Limb (tissue), 2 donors: ENCODE results near the gene DEAF1.
"Not testable (repeated sequence)": the region's sequence is repeated elsewhere in the genome, so short reads cannot be mapped to it uniquely, and the experiment has no call there.

Source experiments
- DNase-seq, 2 donors: peaks; one replicate each; pipeline ENCODE4 v3.0.0-alpha.2; 2016; ENCODE audit errors: extremely low spot score in 2 of 2

DEAF1 gene, protein sequence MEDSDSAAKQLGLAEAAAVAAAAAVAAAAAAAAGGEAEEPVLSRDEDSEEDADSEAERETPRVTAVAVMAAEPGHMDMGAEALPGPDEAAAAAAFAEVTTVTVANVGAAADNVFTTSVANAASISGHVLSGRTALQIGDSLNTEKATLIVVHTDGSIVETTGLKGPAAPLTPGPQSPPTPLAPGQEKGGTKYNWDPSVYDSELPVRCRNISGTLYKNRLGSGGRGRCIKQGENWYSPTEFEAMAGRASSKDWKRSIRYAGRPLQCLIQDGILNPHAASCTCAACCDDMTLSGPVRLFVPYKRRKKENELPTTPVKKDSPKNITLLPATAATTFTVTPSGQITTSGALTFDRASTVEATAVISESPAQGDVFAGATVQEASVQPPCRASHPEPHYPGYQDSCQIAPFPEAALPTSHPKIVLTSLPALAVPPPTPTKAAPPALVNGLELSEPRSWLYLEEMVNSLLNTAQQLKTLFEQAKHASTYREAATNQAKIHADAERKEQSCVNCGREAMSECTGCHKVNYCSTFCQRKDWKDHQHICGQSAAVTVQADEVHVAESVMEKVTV

DNA sequence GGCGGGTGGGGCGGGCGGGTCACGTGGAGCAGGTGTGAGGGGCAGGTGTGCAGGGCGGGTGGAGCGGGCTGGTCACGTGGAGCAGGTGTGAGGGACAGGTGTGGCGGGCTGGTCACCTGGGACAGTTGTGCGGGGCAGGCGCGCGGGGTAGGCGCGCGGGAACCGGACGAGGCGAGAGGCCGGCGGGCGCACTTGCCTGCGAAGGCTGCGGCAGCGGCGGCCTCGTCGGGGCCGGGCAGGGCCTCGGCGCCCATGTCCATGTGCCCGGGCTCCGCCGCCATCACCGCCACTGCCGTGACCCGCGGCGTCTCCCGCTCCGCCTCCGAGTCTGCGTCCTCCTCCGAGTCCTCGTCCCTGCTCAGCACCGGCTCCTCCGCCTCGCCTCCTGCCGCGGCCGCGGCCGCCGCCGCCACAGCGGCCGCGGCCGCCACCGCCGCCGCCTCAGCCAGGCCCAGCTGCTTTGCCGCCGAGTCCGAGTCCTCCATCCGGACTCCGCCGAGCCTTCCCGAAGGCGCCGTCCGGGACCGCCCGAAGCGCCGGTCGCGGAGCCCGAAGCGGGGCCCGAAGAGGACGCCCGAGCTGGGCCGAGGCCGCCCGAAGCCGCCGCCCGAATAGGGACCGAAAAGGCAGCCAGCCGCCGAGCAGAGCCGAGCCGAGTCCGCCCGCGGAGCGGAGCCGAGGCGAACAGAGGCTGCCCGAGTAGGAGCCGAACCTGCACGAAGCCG is at the start of gene DEAF1:
DEAF1 (minus strand) TSS at position 660 of the 725 bp plus-strand sequence; CDS start at position 485, 175 bp downstream.
- peak; percentile 99 for DNase-seq

DNA sequence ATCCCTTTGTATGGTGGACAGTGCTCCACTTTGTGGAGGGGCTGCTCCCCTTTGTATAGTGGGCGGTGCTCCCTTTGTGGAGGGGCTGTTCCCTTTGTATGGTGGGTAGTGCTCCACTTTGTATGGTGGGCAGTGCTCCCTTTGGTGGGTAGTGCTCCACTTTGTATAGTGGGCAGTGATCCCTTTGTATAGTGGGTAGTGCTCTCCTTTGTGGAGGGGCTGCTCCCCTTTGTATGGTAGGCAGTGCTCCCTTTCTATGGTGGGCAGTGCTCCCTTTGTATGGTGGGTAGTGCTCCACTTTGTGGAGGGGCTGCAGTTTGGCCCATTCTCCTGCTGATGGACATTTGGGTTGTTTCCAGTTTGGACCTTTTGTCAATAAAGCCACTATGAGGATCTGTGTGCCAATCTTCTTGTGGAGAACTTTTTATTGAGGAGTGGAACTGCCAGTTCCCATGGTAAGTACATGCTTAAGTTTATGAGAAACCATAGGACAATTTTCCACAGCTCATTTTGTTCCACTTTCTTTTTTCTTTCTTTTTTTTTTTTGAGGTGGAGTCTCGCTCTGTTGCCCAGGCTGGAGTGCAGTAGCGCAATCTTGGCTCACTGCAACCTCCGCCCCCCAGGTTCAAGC is 47.7 kb upstream of the DEAF1 start:
- no peak for DNase-seq

DNA sequence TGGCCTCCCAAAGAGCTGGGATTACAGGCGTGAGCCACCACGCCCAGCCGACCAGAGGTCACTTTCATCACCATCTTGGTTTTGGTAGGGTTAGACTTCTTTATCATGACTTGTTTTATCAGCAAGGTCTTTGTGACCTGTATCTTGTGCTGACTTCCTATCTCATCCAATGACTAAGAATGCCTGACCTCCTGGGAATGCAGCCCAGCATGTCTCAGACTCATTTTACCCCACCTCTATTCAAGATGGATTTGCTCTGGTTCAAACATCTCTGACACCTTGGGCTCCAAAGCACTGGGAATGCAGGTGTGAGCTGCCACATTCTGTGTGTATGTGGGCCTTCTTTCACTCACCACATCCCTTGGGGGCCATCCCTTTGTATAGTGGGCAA is 47.1 kb upstream of the DEAF1 start:
- no peak for DNase-seq

DNA sequence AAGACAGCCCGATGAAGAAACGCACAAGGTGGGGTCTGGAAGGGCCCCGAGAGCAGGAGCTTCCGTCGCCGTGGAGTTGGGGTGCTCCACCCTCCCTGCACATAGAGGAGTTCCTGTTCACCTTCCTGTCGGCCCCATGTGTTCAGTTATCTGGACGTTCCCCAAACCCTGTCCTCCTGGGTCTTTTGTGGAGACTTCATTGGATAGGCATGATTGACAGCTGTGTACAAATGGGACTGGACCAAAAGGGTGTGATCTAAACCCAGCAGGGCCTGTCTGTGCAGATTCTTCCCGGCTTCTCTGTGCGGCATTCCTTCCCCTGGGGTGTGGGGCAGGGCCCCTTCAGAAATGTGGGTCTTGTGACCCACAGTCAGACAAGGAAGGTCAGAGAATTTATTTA is 42.9 kb upstream of the DEAF1 start:
- DNase-seq, result not testable (repeated sequence)

DNA sequence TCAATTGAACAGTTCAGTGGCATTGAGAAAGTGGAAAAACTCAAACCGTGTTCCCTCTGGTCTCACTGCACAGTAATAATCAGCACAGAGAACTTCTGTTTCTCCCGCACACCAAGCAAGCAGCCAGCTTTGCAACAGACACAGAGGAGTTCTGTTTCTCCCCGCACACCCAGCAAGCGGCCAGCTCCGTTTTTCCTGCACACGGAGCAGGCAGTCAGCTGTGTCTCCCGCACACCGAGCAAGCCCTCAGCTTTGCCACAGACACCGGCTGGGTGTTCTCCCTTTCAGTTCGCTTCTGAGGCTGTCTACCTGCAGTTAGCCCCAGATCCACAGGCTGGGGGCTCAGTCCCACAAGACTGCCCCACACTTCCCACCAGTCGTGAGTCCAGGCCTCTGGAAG is 42.3 kb upstream of the DEAF1 start:
- DNase-seq, result no peak

DNA sequence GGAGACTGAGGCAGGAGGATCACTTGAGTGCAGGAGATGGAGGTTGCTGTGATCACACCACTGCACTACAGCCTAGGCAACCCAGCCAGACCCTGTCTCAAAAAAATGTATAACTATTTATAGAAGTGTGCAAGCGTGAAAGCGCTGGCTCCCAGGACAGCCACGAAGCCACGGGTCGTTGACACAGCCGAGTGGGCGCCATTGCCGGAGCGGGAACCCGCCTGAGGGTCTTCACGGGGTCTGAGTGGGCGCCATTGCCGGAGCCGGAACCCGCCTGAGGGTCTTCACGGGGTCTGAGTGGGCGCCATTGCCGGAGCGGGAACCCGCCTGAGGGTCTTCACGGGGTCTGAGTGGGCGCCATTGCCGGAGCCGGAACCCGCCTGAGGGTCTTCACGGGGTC is 39.5 kb upstream of the DEAF1 start:
- not testable (repeated sequence) for DNase-seq

DNA sequence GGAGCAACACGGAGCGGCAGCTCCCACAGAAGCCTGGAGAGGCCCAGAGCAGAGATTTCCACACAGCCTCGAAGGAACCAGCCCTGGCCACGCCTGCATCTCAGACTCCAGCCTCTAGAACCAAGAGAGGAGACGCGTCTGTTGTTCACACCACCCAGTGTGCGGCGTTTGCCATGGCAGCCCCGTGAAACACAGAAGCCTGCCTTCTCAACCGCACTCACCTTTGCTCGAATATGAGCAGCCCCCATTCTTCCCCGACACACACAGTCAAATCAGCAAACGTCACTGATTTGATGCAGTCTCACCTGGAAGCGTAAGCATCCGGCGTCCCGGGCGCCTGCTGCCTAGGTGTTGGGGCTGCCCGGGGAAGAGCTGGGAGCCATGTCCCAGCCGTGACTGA is 38.0 kb upstream of the DEAF1 start:
- DNase-seq, result no peak

DNA sequence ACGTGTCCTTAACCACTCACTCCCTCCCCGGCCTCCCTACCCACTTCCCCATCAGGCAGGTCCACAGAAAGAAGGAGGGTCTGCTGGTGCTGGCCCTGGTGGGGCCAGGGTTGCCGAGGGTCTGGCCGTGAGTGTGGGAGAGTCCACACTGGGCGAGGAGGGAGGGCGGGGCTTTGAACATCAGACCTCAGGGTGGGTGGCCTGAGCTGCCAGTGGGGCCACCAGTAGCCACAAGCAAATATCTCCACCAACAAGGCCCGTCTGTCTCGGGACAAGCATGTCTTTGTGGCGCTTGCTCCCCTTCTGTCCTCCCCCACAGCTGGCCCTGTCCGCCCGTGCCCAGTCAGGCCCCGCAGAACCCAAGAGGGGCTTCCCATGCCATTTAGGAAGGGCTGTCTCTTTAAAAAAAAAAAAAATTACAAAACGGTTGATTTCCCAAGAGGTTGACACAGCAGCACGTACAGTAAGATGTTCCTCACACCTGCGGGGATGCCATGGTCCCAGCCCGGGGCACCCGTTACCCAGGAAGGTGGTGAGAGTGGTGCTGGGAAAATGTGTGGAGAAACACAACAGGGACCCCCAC is 34.6 kb upstream of the DEAF1 start:
- peak in 1 of 2 donors; percentile 52 for DNase-seq

DNA sequence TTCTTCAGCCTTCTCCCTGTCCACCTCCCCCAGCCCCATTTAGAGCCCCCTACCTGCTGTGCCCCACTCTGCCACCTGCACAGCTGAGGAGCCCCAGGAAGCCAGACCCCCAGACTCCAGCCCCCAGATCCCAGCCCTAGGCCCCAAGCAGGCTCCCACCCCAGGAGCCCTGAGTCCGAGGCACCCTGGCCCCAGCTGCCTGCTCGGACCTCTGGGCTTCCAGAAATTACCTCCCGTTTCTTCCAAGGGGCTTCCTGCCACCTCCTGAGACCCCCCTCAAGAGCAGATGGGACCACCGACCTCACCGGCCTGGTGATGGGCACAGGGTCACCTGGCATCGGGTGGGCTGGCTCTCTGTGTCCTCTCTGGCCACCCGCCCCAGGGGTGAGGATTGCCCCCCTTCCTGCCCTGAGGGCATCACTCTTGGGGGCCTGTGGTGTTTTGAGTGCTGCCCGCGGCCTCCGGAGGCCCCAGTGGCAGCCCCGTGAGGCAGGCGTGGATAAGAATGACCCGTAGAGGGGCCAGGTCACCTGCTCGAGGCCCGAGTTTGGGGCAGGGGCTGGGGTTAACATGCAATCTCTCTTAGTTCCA is 34.0 kb upstream of the DEAF1 start:
- DNase-seq, result no peak

DNA sequence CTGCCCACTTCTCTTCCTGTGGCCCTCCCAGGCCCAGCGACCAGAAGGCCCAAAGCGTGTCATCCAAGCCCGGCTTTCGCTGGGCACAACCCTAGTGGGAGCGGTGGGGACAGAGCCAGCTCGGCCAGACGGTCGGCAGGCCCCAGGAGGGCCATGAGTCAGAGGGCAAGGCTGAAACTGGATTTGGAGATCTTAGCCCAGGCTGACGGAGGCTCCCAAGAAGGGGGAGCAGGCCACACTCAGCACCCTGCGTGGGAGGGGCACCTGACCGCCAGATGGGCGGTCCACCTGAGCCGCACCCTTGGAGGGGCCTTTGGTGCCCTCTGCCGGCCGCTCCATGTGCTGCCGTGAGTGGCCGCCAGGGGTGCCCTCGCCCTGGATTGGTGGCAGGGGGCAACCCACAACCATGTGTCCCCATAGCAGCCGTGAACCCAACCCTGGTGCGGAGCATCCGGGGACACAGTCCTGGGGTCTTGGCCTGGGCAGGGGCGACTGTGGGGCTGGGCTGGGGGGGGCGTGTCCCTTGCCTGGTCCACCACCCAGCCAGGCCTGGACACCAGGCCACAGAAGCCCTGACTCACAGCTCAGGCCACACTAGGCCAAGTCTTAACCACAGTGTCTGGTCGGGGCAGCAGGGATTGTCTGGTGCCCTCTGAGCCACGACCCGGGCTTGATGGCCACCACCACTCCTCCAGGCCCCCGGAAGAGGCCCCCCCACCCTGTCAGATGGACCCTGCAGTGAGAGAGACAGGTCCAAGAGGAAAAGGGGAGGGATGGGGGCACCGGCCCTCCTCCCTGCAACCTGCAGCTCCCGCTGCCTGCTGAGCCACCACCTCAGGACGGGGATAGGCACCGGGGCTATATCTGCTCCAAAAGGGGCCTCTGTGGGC is 33.1 kb upstream of the DEAF1 start:
- DNase-seq, result peak in 1 of 2 donors; percentile 85

DNA sequence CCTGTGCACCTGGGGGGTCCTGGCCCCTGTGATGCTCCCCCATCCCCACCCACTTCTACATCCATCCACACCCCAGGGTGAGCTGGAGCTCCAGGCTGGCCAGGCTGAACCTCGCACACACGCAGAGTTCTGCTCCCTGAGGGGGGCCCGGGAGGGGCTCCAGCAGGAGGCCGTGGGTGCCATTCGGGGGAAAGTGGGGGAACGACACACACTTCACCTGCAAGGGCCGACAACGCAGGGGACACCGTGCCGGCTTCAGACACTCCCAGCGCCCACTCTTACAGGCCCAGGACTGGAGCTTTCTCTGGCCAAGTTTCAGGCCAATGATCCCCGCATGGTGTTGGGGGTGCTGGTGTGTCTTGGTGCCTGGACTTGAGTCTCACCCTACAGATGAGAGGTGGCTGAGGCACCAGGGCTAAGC is 32.3 kb upstream of the DEAF1 start:
- DNase-seq, result peak in 1 of 2 donors; percentile 34

DNA sequence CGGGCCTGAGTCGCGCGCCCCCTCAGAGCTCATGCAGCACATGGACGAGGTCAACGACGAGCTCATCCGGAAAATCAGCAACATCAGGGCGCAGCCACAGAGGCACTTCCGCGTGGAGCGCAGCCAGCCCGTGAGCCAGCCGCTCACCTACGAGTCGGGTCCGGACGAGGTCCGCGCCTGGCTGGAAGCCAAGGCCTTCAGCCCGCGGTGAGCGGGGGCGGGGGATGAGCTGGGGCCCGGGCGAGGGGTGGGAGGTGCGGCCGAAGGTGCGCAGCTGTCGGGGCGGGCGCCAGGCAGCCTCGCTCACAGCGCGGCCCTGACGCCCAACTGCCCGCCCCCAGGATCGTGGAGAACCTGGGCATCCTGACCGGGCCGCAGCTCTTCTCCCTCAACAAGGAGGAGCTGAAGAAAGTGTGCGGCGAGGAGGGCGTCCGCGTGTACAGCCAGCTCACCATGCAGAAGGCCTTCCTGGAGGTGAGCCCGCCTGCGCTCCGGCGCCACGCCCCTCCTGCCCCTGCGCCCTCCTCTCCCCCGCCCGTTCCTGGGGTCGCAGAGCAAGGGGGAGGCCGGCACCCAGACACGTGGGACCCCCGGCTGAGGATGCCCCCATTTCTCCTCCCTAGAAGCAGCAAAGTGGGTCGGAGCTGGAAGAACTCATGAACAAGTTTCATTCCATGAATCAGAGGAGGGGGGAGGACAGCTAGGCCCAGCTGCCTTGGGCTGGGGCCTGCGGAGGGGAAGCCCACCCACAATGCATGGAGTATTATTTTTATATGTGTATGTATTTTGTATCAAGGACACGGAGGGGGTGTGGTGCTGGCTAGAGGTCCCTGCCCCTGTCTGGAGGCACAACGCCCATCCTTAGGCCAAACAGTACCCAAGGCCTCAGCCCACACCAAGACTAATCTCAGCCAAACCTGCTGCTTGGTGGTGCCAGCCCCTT is 31.5 kb upstream of the DEAF1 start:
- peak in 1 of 2 donors; percentile 70 for DNase-seq

DNA sequence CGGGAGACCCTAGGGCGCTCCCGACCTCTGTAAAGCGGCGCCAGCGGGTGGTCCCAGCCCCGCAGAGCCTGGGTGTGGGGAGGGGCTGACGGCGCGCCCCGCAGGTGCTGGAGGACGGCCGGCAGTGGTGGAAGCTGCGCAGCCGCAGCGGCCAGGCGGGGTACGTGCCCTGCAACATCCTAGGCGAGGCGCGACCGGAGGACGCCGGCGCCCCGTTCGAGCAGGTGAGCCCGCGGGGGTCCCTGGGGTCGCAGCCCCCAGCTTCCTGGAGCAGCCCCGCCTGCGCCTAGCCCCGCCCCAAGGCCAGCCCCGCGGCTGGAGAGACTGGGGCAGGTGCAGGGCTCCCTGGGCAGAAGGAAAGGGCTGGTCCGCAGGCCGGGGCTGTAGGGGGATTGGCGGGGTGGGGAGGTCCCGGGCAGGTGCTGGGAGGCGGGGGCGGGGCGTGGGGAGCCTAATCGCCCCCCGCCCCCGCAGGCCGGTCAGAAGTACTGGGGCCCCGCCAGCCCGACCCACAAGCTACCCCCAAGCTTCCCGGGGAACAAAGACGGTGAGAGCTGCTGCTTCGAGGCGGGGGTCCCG is 30.7 kb upstream of the DEAF1 start:
- DNase-seq, result peak in 1 of 2 donors; percentile 50

DNA sequence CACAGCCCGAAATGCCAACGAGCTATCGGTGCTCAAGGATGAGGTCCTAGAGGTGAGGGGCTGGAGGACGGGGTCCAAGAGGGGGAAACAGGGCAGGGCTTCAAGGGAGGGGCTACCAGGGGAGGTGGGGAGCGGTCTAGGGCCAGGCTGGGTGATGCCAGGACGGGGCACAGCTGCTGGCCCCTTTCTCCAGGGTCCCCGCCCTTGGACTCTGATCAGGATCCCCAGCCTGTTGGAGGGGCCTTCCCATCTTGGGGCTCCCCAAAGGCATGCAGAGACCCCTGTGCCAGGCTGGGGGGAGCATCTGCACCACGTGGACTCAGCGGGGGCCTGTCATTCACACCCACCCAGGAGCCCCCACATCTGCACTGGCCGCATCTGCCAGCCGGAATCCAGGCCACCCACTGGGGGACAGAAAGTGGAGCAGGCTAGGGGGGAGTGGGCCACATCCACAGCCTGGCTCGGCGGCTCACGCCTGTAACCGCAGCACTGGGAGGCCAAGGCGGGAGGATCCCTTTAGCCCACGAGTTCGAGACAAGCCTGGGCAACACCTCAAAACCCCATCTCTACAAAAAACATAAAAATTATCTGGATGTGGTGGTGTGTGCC is 29.9 kb upstream of the DEAF1 start:
- peak in 1 of 2 donors; percentile 30 for DNase-seq

DNA sequence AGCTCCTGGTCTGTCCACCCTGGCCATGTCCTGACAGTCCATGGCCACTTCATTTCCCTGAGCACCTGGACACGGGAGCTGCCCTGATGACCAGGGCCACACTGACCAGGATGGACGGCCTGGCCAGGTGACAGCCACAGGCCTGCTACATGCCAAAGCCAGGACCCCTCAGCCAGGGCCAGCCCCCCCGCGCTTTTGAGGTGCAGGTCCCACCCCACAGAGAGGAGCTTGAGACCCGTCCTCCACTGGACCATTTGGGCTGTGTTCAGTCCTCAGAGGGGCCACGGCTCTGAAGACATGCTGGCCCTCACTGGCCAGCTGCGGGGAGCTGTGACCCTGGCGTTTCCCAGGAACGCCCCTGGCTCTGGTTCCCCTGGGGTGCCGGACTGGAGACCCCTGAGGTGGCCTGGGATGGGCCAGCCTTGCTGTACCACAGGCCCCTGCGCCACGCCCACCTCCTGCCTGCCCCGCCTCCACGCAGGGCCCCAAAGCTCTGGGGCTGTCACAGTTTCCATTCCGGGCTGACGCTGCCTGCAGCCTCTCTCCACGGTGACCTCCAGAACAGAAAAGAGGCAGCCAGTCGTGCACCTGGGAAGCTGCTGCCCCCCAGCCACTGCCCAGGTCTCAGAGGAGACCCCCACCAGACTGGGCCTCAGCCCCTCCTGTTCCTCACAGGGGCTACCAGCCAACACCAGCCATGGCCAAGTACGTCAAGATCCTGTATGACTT is 29.2 kb upstream of the DEAF1 start:
- peak in 1 of 2 donors; percentile 45 for DNase-seq

DNA sequence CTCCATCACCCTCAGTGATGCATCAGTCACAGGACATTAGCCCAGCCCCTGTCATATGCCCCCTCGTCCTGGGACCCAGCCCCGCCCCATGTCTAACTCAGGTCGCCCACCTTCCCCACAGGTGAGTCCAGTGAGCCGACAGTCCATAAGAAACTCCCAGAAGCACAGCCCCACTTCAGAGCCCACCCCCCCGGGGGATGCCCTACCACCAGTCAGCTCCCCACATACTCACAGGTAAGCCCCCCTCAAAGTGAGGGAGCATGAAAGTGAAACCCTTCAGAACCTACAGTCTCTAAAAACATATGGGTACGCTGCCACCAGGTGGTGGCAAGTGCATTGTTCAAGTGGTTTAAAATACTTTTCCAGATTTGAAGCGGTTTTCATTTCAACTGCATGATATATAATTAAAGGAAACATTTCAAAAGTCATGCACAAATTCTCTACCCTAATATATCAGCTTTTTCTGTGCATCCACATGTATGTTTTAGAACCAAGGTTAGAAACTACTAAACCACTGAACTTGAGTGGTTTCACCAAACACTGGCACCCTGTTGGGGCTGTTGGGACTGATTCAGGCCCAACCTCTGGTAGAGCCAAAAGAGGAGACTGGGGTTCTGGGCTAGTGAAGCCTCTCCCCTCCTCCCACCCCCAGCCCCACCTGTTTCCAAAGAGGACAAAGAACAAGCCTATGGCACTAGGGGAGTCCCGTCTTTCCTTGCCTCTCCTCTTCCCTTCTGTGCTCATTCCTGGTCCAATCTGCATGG is 28.3 kb upstream of the DEAF1 start:
- peak in 1 of 2 donors; percentile 36 for DNase-seq

DNA sequence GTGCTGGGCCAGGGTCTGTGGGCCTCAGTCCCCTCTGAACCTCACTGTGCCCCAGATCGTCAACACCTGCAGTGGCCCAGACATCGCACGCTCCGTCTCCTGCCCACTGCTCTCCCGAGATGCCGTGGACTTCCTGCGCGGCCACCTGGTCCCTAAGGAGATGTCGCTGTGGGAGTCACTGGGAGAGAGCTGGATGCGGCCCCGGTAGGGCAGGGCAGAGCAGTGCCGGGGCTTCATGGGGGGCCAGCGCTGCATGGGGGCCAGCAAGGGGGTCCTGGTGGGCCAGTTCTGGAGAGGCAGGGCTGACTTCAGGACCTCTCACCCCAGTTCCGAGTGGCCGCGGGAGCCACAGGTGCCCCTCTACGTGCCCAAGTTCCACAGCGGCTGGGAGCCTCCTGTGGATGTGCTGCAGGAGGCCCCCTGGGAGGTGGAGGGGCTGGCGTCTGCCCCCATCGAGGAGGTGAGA is 27.4 kb upstream of the DEAF1 start:
- DNase-seq, result peak in 1 of 2 donors; percentile 28
